Right ventricle myocardium superior (tissue), 1 donor: ENCODE results near the gene RUFY4. TPM values are rescaled to one million over a fixed set of nuclear protein-coding genes. Genes with fewer than 3 reads are reported as not detected.

Experiments used
- ATAC-seq: fragments of 200-7000 bp; cut with Tn5 transposase; one replicate; pipeline ENCODE4 v1.9.1; 2020; ENCODE audit warnings: mild to moderate bottlenecking; ENCODE audit not compliant: poor library complexity
- DNase-seq: peaks from one replicate; pipeline ENCODE4 v3.0.0-alpha.2; 2020
- intact Hi-C: fragments of 100-400 bp; cut with DNase I; formaldehyde crosslinking; loops from one replicate; pipeline ENCODE4 v1.11.2; 2022
- total RNA-seq: library from RNA; stranded (reverse); fragmentation: NEBNext Ultra II Directional; extraction: Animal tissue kit (Norgen Biotek cat#: 25700); gene quantifications from one replicate; pipeline ENCODE4 v1.2.1, GENCODE V29; 2021
- donor health status: DM: no; HTN: yes; CAD: no; lungs with severe emphysema.

The RUFY4 gene
- total RNA-seq, 1 donor from 2014 or later, result not detected

GRCh38 chr2:218029366-218030360 lies 39.4 kb upstream of the RUFY4 start:
- ATAC-seq (no peak), DNase-seq (peak; percentile 27)
- intact Hi-C loops, result loop anchor here (5.0 kb wide), 1 partner anchor 37 kb away; no protein-coding TSS in a partner anchor

- intact Hi-C loops, result loop anchor here (5.0 kb wide), 1 partner anchor 38 kb away; no protein-coding TSS in a partner anchor
- ATAC-seq, result no peak
- DNase-seq, result no peak
Observed at GRCh38 chr2:218030409-218031195, 38.5 kb upstream of the RUFY4 start.

GRCh38 chr2:218031261-218031660 lies 37.8 kb upstream of the RUFY4 start:
- intact Hi-C loops, result loop anchor here (5.0 kb wide), 1 partner anchor 39 kb away; no protein-coding TSS in a partner anchor
- DNase-seq (no peak), ATAC-seq (no peak)

- no peak for DNase-seq
- intact Hi-C loops, result loop anchor here (5.0 kb wide), 1 partner anchor 40 kb away; no protein-coding TSS in a partner anchor
Observed at GRCh38 chr2:218031771-218032257, 37.2 kb upstream of the RUFY4 start.

GRCh38 chr2:218032336-218033171 lies 36.5 kb upstream of the RUFY4 start:
- no peak for DNase-seq
- intact Hi-C loops, result loop anchor here (5.0 kb wide), 1 partner anchor 40 kb away; no protein-coding TSS in a partner anchor
- no peak for ATAC-seq

More at GRCh38 chr2:218031771-218032257, 37.2 kb upstream of the RUFY4 start:
- no peak for ATAC-seq

- ATAC-seq, result no peak
- intact Hi-C loops, result loop anchor here (5.0 kb wide), 1 partner anchor 41 kb away; no protein-coding TSS in a partner anchor
- no peak for DNase-seq
Observed at GRCh38 chr2:218033208-218033589, 35.9 kb upstream of the RUFY4 start.

DNA sequence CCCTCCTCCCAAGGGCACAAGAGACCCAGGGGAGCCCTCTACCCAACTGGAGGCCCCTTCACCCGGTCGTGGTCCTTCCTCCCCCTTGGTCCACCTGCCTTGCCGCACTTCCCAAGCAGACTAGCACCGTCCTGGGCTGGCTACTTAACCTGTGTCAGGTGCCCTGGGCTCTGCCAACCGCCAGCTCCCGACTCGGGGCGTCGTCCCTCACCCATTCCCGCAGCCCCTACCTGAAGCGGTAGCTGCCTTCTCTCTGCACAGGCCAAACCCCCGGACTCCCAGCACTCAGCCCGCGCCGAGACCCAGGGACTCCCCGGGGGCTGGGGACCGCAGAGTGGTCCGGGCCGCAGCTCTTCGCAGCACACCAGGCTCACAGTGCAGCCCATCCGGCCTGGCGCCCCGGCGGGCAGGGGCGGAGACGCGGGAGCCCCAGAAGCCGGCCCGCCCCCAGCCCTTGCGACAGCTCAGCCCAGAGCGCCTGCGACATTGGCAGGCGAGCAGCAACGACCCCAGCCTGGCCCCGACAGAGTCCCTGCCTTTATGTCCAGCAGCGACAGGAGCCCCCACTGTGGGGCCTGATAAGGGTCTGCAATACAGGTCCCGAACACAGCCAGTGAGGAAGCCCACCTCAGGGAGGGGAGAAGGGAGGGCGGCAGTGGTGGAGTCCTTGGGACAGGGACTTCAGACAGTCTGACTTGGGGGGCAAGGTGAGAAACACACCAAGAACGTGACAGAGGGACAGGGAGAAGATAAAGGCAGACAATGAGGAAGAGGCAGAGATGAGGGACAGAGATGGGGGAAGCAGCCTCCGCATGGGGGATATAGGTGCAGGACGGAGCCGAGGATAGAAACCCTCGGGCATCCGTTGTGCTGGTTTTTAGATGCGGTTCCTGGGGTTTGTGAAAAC lies 35.2 kb upstream of the RUFY4 start:
- DNase-seq (no peak), ATAC-seq (no peak)
- intact Hi-C loops, result loop anchor here (5.0 kb wide), 1 partner anchor 42 kb away; no protein-coding TSS in a partner anchor

DNA sequence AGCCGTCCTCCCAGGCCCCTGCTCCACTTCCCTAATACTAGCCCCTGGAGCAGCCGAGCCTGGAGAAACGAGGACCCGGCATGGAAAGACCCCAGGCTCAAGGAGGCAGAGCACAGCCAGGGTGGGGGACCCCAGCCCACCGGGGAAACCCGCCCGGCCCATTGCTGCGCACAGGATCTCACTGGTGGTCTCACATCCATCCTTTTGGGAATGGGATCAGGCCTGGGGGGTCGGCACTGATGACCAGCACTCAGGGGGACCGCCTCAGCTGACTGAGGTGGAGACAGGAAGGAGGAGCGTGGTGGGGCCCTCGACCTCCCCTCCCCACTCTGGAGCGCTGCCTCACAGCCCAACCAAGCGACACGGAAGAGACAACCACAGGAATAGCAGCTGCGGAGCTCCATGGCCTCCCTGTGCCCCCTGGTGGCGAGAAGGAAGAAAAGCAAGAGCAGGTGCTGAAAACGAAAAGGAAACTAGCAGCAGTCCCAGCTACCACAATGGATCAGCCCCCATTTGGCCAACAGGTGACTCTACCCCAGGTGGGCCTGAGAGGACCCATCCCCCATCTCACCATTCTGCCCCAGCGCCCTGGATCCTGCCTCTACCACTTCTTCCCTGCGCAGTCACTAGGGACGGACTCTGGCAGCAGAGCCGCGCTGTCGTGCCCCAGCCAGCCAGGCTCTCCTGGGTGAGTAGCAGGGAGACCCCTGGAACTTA lies 34.4 kb upstream of the RUFY4 start:
- ATAC-seq, result peak; percentile 85
- intact Hi-C loops, result loop anchor here (5.0 kb wide), 2 partner anchors 42 to 247 kb away; no protein-coding TSS in a partner anchor
- peak; percentile 78 for DNase-seq

DNA sequence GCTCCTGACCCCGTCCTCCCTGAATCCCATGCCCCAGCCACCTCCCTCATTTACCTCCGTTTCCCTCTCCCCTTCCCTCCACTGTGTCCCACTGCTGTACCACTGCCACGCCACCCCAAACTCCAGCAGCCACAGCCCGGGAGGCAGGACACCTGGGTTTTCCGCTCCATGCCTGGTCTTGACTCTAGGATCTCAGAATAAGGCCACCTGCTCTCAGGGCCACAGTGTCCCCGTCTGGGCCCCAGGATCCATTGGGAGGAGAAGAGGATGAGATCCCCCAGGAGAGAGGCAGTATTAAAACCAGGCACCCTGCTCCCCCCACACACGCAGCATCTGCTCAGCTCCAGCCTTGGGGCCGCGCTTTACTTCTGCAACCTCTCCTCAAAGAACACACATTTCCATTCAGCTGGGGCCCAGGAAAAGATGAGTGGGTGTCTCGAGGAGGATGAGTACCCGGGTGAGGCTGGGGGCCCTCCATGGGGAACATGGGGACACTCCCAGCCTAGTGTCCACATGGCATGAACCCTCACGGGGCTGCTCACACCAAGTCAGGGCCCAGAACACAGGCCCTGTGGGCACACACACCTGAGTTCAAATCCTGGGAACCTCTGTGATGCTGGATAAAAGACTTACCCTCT lies 33.5 kb upstream of the RUFY4 start:
- no peak for DNase-seq
- intact Hi-C loops, result loop anchor here (5.0 kb wide), 1 partner anchor 248 kb away; no protein-coding TSS in a partner anchor

DNA sequence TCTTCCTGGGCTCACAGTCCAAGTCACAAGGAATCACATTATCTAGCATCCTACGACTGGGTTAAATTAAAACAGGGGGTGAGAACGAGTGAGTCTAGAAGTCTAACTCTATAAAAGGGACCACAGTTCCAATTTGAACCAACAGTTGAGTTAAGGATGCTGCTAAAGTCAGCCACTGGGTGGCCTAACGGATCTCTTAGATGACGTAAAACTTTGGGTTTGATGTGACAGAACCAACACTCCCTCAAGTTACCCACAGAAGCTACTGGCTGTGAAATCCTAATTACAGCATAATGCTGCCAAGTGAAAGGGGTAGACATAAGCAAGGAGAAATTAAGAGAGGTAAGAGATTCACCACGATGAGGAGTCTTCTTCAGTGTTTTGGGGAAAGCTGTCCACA lies 32.7 kb upstream of the RUFY4 start:
- ATAC-seq (no peak), DNase-seq (no peak)
- intact Hi-C loops, result loop anchor here (5.0 kb wide), 1 partner anchor 249 kb away; no protein-coding TSS in a partner anchor

More for the DNA sequence above, 33.5 kb upstream of the RUFY4 start:
- ATAC-seq, result no peak

DNA sequence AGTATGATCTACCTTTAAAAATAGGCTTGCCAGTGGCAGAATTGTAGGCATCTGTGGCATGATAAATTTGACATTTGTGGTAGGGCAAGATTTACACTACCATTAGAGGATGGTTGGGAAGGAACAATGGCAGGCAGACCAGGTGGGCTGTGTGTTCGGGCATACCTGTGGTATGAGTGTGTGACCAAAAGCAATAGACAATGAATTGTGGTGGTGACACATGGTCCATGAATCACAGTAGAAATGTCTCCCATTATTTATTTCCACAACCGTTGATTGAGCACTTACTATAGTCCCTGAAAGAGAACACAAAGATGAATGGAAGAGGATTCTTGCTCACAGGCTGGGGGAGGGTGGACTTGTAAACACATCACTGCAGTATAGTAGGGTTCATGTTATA lies 29.9 kb upstream of the RUFY4 start:
- intact Hi-C loops, result loop anchor here (5.0 kb wide), 1 partner anchor 252 kb away; no protein-coding TSS in a partner anchor
- DNase-seq (no peak), ATAC-seq (no peak)

DNA sequence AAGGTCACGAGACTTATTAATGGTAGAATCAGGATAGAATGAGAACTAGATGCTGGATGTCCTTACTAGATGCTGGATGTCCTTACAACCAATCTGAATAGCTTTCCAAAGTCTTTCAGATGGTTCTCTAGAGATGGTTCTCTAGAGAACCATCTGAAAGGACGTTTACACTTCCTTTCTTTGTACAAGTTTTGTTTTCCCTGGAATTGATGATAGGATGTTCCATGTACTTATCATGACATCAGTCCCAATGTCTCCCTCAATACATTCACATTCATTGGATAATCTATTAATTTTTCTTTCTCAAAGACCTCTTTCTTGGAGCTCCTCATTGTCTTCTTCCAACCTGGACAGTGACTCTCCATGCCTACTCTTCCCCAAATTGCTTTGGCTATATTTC lies 28.2 kb upstream of the RUFY4 start:
- ATAC-seq, result no peak
- intact Hi-C loops, result no loop called here

DNA sequence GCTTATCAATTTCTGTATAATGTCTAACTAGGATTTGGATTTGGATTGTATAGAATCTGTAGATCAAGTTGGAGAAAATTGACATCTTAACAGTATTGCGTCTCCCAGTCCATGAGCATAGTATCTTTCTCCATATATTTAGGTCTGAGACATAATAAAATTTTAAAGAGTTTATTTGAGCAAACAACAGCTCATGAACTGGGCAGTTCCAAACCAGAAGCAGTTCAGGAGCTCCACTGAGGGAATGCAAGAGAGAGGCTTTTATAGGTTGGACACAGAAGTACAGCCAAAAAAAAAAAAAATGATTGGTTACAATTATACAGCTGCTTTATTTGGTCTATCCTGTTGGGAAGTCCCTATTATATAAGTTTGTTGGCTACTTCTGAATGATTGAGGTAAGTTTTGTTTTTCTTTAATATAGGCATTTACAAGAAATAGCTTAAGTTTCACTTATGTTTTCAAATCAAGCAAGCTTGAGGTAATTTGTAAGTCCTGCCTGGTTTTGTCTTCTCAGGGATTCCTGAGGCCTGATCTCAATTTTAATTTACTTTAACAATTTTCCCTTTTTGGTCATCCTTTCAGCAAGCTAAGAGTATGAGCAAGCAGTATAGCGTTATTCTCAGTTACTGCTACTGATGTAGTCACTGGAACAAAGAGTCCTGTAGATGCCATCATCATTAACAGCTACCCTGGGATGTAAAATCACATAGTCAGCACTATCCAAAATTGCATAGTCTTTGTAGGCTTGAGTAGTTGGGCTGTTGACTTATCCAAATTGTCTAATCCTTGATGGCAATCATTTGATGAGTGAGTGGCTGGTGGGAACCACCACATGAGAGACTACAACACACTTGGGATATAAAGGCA lies 27.5 kb upstream of the RUFY4 start:
- no peak for DNase-seq
- ATAC-seq, result no peak
- intact Hi-C loops, result no loop called here

More for the DNA sequence above, 28.2 kb upstream of the RUFY4 start:
- DNase-seq, result no peak

DNA sequence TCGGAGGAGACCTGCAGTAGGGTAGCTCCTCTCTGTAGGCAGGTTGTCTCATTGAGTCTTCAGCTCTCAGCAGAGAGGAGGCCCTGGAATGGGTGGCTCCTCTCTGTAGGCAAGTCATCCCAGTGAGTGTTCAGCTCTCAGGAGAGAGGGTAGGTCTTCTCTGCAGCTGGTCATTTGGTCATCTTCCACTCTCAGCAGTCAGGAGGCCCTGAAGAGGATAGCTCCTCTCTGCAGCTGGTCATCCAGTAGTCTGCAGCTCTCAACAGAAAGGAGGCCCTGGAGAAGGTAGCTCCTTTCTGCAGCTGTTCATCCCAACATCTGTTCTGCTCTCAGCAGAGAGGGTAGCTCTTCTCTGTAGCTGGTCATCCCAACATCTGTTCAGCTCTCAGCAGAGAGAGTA lies 26.0 kb upstream of the RUFY4 start:
- no peak for DNase-seq
- intact Hi-C loops, result no loop called here
- ATAC-seq, result no peak

DNA sequence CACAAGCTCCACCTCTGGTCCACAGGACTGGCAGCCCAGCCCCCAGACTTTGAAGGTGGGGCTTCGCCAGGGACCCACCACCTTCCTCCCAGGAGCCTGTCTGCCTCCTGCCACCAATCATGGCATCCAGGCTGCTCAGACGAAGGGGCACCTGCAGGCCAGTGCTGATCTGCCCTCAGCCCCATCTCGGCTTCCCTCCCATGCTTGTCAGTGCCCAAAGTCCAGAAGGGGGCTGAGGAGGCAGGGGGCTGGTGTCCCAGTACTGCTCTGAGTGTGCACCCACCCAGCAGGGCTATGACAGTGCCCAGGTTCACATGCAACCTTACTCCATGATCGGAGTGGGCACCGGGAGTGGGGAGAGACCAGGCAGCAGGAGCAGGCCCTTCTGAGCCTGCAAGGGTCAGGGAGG lies 25.3 kb upstream of the RUFY4 start:
- no peak for DNase-seq
- no peak for ATAC-seq
- intact Hi-C loops, result no loop called here
